ENCODE results near the gene ANXA8L1. TPM values are rescaled to one million over a fixed set of nuclear protein-coding genes. Genes with fewer than 3 reads are reported as not detected.
"Not testable (repeated sequence)": the region's sequence is repeated elsewhere in the genome, so short reads cannot be mapped to it uniquely, and the experiment has no call there.

The ANXA8L1 gene
- total RNA-seq, 2 donors from 2014 or later = not detected

GRCh38 chr10:46391422-46391821 lies 15.8 kb downstream of the ANXA8L1 start:
- DNase-seq; intact Hi-C loops (cut with DNase I, micrococcal nuclease); ATAC-seq: not testable (repeated sequence)

- ATAC-seq (peak; percentile 82), DNase-seq (peak in 1 of 2 donors; percentile 24)
- intact Hi-C loops (cut with DNase I, micrococcal nuclease) = not testable (repeated sequence)
Measured at GRCh38 chr10:46396441-46397279, 21.1 kb downstream of the ANXA8L1 start.

- ATAC-seq (peak; percentile 10), DNase-seq (peak in 1 of 2 donors; percentile 9)
- intact Hi-C loops (cut with DNase I, micrococcal nuclease) = not testable (repeated sequence)
Measured at GRCh38 chr10:46397767-46398166, 22.2 kb downstream of the ANXA8L1 start.

DNA sequence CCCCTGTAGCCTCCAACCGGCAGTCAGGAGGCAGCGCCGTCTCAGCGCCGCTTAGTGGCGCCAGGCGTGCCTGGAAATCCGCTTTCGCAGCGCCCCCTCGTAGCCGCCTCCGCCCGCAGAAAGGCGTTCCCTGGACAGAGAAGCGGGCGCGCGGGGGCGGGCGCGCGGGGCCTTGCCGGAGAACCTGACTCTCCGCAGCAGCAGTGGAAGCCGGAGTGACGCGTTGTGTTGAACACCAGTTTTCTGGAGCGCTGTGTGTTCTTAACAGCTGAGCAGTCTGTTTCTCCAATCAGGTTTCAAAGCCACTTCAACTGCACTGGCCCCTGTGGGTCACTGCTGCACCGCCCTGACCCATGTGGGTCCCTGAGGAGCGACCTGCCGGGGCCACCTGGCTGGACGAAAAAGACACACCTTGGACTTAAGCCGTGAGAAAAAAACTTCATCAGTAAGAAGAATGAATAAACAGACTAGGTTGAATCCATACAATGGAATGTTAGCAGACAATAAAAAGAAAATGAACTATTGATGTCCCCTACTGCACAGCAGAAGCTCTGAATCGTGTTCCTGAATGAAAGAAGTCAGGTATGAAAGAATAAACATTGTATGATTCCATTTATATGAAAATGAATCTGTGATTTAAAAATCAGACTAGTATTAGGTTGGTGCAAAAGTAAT lies 22.8 kb downstream of the ANXA8L1 start:
- intact Hi-C loops (cut with DNase I, micrococcal nuclease) = not testable (repeated sequence)
- ATAC-seq (peak; percentile 83), DNase-seq (peak; percentile 16 to 26)

- ATAC-seq; intact Hi-C loops (cut with DNase I, micrococcal nuclease); DNase-seq: not testable (repeated sequence)
Measured at GRCh38 chr10:46409556-46409955, 34.0 kb downstream of the ANXA8L1 start.

DNA sequence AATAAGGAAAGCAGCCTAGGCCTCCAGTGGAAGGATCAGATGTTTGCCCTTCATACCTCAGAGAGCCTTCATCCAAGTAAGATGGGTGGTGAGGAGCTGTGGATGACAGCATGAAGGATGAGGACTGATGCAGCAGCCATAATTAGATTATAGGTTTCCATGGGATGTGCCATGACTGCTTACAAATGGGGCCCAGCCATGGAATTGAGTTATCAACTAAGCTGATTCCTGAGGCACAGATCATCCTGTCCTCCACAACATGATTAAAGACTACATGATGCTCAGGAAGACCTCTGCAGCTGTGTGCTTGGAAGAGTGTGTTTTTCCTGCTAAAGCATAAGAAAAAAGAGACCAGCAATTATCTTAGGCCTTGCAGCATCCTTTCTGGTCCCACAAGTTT lies 35.5 kb downstream of the ANXA8L1 start:
- ATAC-seq; intact Hi-C loops (cut with DNase I, micrococcal nuclease); DNase-seq: not testable (repeated sequence)

GRCh38 chr10:46412665-46413064 lies 37.1 kb downstream of the ANXA8L1 start:
- DNase-seq; intact Hi-C loops (cut with DNase I, micrococcal nuclease): not testable (repeated sequence)
- peak; percentile 88 for ATAC-seq

- DNase-seq; intact Hi-C loops (cut with DNase I, micrococcal nuclease); ATAC-seq: not testable (repeated sequence)
Measured at GRCh38 chr10:46415291-46415690, 39.7 kb downstream of the ANXA8L1 start.

GRCh38 chr10:46418283-46418682 lies 42.7 kb downstream of the ANXA8L1 start:
- DNase-seq; ATAC-seq; intact Hi-C loops (cut with DNase I, micrococcal nuclease): not testable (repeated sequence)

DNA sequence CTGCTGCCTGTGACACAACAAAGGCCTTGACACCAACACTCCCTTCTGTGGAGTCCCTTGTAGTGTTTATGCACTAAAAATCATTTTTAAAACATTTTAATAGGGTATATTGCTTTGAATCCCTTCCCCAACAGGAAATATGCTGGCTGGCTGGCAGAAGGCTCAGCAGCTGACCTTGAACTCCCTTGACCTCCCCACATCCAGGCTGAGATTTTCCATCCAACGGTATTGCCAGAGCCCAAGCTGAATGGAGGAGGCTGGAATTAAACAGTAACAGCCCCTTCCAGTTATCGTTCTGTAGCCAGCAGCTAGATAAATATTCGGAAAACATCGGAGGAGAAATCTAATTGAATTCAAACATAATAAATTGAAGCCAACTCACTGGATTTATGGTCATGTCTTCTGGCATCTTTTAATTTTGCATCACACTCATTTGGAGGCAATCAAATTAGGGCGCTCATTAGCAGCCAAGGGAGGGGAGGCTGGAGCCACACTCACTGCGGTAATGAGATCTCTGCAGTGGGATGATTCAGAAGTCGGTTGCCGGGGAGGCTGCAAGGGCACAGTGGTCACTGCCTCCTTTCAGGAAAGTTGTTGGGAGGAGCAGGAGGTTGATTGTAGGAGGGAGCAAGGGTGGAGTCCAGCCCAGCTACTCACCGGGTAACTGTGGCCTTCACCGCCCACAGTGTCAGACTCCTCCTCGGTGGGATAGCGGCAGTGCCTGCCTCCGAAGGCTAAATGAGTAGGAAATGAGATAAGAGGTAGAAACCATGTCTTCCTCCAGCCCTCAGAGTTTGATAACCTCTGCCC lies 44.2 kb downstream of the ANXA8L1 start:
- DNase-seq; intact Hi-C loops (cut with DNase I, micrococcal nuclease): not testable (repeated sequence)
- ATAC-seq = peak; percentile 40

- DNase-seq; intact Hi-C loops (cut with DNase I, micrococcal nuclease): not testable (repeated sequence)
- peak; percentile 77 for ATAC-seq
Measured at GRCh38 chr10:46423550-46423949, 48.0 kb downstream of the ANXA8L1 start.

DNA sequence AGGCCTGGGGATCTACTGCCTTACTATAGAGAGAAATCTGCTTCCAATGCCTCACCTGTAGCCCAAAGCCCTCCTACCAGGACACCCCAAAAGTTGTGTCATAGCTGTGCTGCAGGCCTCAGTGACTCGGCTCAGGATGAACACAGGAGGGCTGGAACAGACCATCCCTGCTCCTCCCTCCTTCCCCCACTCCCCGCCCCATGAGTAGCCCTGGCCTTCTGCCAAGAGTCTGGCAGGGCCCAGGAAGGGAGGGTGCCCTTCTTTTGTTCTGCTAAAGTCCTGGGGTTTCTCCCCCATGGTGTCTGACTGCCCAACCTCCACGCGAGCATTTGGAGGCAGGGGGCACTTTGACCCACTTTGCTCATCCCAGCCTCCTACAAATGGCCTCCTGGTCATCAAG lies 65.4 kb downstream of the ANXA8L1 start:
- ATAC-seq (peak; percentile 80), DNase-seq (peak; percentile 65 to 68)
- intact Hi-C loops (cut with DNase I, micrococcal nuclease) = not testable (repeated sequence)

Other genes with a start within 250 kb of the ANXA8L1 start
- not detected for gene ANTXRL, start 88.8 kb upstream of the ANXA8L1 start, total RNA-seq
- gene NPY4R, start 90.2 kb downstream of the ANXA8L1 start, total RNA-seq = 1 to 10 TPM; 3.1 to 9.5 TPM
- 10 to 100 TPM; 35.9 to 56.7 TPM for gene GPRIN2, start 180.9 kb downstream of the ANXA8L1 start, total RNA-seq
- 1 to 10 TPM; 1.4 to 2.2 TPM for gene SYT15, start 203.4 kb downstream of the ANXA8L1 start, total RNA-seq